Activated naive CD4-positive, alpha-beta T cell treated with anti-CD3 and anti-CD28 coated beads for 36 hours (primary cell): ENCODE results near the gene ARHGEF16. TPM values are rescaled to one million over a fixed set of nuclear protein-coding genes. Genes with fewer than 3 reads are reported as not detected.

Experiments
- CTCF ChIA-PET: fragments of 350-600 bp; sonication (Branson Sonifier 250); formaldehyde crosslinking; loops from one replicate; lab custom pipeline; 2021; ENCODE audit warnings: antibody characterized with exemption; lab: Charles Lee
- DNase-seq: peaks from one replicate; pipeline ENCODE4 v3.0.0-alpha.2; 2020
- H3K27ac Mint-ChIP-seq: one replicate; pipeline ENCODE4 v1.8.0; 2021; ENCODE audit warnings: mild to moderate bottlenecking, mixed read lengths
- H3K27me3 Mint-ChIP-seq: one replicate; pipeline ENCODE4 v1.8.0; 2021; ENCODE audit warnings: low read depth, mixed read lengths
- H3K36me3 Mint-ChIP-seq: one replicate; pipeline ENCODE4 v1.8.0; 2021; ENCODE audit warnings: low read depth, mixed read lengths
- H3K4me1 Mint-ChIP-seq: one replicate; pipeline ENCODE4 v1.8.0; 2021; ENCODE audit warnings: low read depth, mixed read lengths
- H3K4me3 Mint-ChIP-seq: one replicate; pipeline ENCODE4 v1.8.0; 2021; ENCODE audit warnings: mild to moderate bottlenecking, moderate library complexity, mixed read lengths
- H3K9me3 Mint-ChIP-seq: one replicate; pipeline ENCODE4 v1.8.0; 2021; ENCODE audit warnings: mixed read lengths
- intact Hi-C: fragments of 100-400 bp; cut with micrococcal nuclease; formaldehyde crosslinking; loops from one replicate; pipeline ENCODE4 v1.15.1; 2023
- total RNA-seq, 2 experiments: library from RNA; stranded (reverse); gene quantifications; one replicate each; pipeline ENCODE4 v1.2.3, GENCODE V29; 2021

The ARHGEF16 gene
- total RNA-seq, 2 experiments from 2014 or later, result 0.17 TPM

- no peaks in the 10 kb centered on the region for H3K36me3 Mint-ChIP-seq
- intact Hi-C loops, result no loop called here
Measured at GRCh38 chr1:3426956-3427535, 27.4 kb upstream of the ARHGEF16 start.

DNA sequence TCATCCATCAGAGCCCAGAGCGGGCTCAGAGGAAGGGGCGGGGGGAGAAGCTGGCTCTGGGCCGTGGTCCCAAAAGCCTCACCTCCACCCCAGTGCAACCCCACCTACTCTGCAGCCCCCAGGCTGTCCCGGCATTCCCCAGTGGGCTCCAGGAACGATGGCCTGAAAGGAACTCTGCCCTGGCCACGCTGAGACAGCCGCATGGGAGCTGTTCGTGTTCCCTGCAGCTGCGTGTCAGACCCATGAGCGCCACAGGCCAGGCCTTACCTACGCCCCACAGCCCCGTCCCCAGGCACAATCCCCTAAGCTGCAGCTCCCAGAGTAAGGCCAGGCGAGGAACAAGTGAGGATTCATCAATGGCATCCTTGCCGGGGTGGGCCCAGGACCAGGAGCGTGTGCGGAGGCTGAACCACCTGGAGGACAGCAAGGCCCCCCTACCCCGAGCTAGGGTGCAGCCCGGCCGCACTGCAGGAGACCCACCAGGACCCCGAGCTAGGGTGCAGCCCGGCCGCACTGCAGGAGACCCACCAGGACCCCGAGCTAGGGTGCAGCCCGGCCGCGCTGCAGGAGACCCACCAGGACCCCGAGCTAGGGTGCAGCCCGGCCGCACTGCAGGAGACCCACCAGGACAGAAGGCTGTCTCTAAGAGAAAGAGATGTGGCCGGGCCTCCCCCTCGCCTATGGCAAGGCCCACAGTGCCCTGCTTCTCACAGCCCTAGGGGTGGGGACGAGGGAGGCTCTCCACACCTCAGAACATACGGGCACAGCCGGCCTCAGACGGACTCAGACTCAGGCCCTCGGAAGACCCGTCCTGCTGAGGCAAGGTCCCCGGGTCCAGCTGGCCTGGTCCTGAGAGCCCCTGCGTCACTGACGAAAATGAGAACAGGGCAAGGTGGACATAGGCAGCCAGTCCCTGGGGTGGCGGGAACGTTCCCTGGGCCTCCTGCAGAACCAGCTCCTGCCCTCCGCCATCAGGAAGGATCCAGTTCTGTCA is 26.5 kb upstream of the ARHGEF16 start:
- Mint-ChIP-seq H3K9me3 (no peaks in the 10 kb centered on the region), H3K4me3 (no peak overlapping the region), H3K36me3 (no peaks in the 10 kb centered on the region), H3K27ac (no peak overlapping the region), H3K27me3 (no peaks in the 10 kb centered on the region), H3K4me1 (no peaks in the 10 kb centered on the region)
- DNase-seq, result no peak
- CTCF ChIA-PET, result interaction anchor here (0.8 kb wide), 1 partner anchor 25 kb away, joined by 3 read pairs; no protein-coding TSS in a partner anchor
- intact Hi-C loops, result no loop called here

More at GRCh38 chr1:3426956-3427535, 27.4 kb upstream of the ARHGEF16 start:
- DNase-seq, result no peak
- H3K4me1 Mint-ChIP-seq, result no peaks in the 10 kb centered on the region
- CTCF ChIA-PET, result interaction anchor here (0.8 kb wide), 1 partner anchor 26 kb away, joined by 3 read pairs; no protein-coding TSS in a partner anchor
- H3K9me3 Mint-ChIP-seq, result no peaks in the 10 kb centered on the region
- no peaks in the 10 kb centered on the region for H3K27me3 Mint-ChIP-seq
- no peak overlapping the region for H3K27ac Mint-ChIP-seq
- H3K4me3 Mint-ChIP-seq, result no peak overlapping the region

GRCh38 chr1:3428899-3429298 is 25.6 kb upstream of the ARHGEF16 start:
- Mint-ChIP-seq H3K4me1 (no peaks in the 10 kb centered on the region), H3K4me3 (no peak overlapping the region), H3K9me3 (no peaks in the 10 kb centered on the region), H3K27ac (no peak overlapping the region), H3K27me3 (no peaks in the 10 kb centered on the region), H3K36me3 (no peaks in the 10 kb centered on the region)
- no peak for DNase-seq
- intact Hi-C loops, result no loop called here
- CTCF ChIA-PET, result no interaction called here

GRCh38 chr1:3429320-3429719 is 25.1 kb upstream of the ARHGEF16 start:
- intact Hi-C loops, result no loop called here
- CTCF ChIA-PET, result no interaction called here
- no peak overlapping the region for H3K27ac Mint-ChIP-seq

DNA sequence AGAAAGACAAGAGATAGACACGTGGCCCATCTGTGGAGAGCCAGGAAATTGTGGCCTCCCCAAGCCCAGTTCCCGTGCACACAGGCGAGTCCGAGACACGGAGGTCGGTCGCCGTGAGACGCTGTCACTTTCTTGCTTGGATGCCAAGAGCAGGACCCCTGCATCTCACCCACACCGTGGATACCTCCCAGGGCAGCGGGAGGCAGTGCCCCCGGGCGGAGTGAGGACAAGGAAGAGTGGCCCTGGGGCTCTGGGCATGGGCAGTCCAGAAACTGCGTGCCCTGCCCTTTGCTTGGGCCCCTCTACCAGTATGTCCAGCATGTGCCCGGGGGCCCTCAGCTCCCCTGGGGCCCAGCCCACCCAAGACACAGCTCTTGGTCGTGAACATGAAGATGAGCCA is 24.7 kb upstream of the ARHGEF16 start:
- H3K27me3 Mint-ChIP-seq, result no peaks in the 10 kb centered on the region
- no peaks in the 10 kb centered on the region for H3K36me3 Mint-ChIP-seq
- H3K27ac Mint-ChIP-seq, result no peak overlapping the region
- no peak overlapping the region for H3K4me3 Mint-ChIP-seq
- no peaks in the 10 kb centered on the region for H3K4me1 Mint-ChIP-seq
- intact Hi-C loops, result no loop called here
- H3K9me3 Mint-ChIP-seq, result no peaks in the 10 kb centered on the region
- DNase-seq, result no peak
- CTCF ChIA-PET, result no interaction called here

More at GRCh38 chr1:3429320-3429719, 25.1 kb upstream of the ARHGEF16 start:
- no peak for DNase-seq
- Mint-ChIP-seq H3K36me3 (no peaks in the 10 kb centered on the region), H3K9me3 (no peaks in the 10 kb centered on the region), H3K4me3 (no peak overlapping the region), H3K4me1 (no peaks in the 10 kb centered on the region), H3K27me3 (no peaks in the 10 kb centered on the region)

DNA sequence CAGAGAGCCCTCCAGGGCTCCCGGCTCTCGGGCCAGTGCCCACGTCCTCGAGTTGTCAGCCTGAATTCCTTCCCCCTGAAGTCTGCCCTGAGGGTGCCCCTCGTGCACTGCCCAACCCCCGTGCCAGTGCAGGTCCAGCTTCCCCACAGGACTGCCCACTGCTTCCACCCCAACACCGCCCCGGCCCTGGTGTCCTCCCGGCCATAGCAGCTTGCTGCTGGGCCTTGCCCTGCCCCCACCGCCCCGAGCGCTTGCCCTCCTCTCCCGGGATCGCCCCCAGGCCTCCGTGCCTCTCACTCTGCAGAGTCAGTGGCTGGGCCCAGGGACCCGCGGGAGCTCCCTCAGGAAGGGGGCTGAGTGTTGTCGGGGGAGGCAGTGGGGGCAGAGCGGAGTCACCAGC is 24.1 kb upstream of the ARHGEF16 start:
- intact Hi-C loops, result no loop called here
- Mint-ChIP-seq H3K4me3 (no peak overlapping the region), H3K27ac (no peak overlapping the region), H3K36me3 (no peaks in the 10 kb centered on the region), H3K9me3 (no peaks in the 10 kb centered on the region), H3K27me3 (no peaks in the 10 kb centered on the region), H3K4me1 (no peaks in the 10 kb centered on the region)
- DNase-seq, result no peak
- CTCF ChIA-PET, result no interaction called here

GRCh38 chr1:3430820-3431219 is 23.6 kb upstream of the ARHGEF16 start:
- Mint-ChIP-seq H3K36me3 (no peaks in the 10 kb centered on the region), H3K9me3 (no peaks in the 10 kb centered on the region), H3K27me3 (no peaks in the 10 kb centered on the region), H3K4me1 (no peaks in the 10 kb centered on the region), H3K27ac (no peak overlapping the region), H3K4me3 (no peak overlapping the region)
- DNase-seq, result no peak
- intact Hi-C loops, result no loop called here
- CTCF ChIA-PET, result no interaction called here

DNA sequence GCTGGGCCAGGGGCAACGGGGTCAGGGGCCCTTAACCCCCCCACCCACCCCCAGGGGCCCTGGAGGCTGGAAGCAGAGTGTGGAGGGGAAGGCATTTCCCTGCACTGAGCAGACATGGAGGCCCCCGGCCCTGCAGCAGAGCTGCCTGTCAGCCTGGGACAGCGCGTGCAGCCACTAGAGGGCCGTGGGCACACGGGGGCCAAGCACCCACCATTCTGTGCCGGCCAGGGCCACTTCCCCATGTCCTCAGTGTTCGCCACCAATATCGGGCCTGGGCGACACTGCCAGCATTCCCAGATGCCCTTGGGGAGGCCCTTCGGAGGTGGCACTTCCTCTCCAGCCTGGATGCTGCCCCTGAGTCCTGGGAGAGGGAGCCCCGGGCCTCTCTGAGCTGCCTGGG is 23.2 kb upstream of the ARHGEF16 start:
- H3K4me1 Mint-ChIP-seq, result no peaks in the 10 kb centered on the region
- no peak overlapping the region for H3K27ac Mint-ChIP-seq
- H3K27me3 Mint-ChIP-seq, result no peaks in the 10 kb centered on the region
- intact Hi-C loops, result no loop called here
- H3K9me3 Mint-ChIP-seq, result no peaks in the 10 kb centered on the region
- CTCF ChIA-PET, result no interaction called here
- H3K36me3 Mint-ChIP-seq, result no peaks in the 10 kb centered on the region
- DNase-seq, result no peak
- H3K4me3 Mint-ChIP-seq, result no peak overlapping the region

DNA sequence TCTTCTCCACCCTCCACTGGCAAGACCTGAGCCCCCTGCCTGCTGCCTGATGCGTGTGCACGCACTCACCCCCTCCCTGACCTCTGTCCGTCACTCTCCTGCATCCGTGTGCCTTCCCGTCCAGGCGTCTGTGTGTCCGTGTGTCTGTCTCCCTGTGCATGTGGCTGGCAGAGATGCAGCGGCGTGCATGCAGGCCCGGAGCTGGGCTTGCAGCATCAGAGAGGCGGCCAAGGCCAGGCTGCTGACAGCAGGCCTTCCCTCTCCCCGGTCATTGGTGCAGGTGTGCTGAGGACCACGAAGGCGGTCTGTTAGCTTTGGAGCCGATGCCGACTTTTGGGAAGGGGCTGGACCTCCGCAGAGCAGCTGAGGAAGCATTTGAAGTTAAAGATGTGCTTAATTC is 22.8 kb upstream of the ARHGEF16 start:
- Mint-ChIP-seq H3K4me3 (no peak overlapping the region), H3K36me3 (no peaks in the 10 kb centered on the region), H3K27me3 (no peaks in the 10 kb centered on the region), H3K27ac (no peak overlapping the region), H3K9me3 (no peaks in the 10 kb centered on the region), H3K4me1 (no peaks in the 10 kb centered on the region)
- intact Hi-C loops, result no loop called here
- DNase-seq, result no peak
- CTCF ChIA-PET, result no interaction called here

GRCh38 chr1:3432306-3432705 is 22.2 kb upstream of the ARHGEF16 start:
- Mint-ChIP-seq H3K27ac (no peak overlapping the region), H3K4me3 (no peak overlapping the region), H3K4me1 (no peaks in the 10 kb centered on the region), H3K36me3 (no peaks in the 10 kb centered on the region), H3K9me3 (no peaks in the 10 kb centered on the region), H3K27me3 (no peaks in the 10 kb centered on the region)
- no peak for DNase-seq
- intact Hi-C loops, result no loop called here
- CTCF ChIA-PET, result no interaction called here

DNA sequence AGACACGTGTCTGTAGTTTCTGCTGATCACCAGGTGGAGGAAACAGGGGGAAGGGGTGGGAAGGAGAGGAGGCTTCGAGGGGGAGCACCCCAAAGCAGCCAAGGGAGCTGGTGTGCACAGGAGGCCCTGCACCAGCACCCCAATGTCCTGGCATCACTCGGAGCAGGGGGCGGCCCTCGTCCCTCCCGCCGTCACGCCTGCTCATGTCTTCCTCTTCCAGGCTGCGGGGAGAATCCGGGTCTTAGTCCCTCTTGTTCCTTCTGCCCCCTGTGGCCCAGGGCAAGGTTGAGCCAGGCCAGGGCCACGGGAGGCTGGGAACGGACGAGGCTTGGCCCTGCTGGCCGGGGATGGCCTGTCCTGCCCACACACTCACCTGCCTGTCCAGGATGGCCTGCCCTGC is 21.4 kb upstream of the ARHGEF16 start:
- H3K9me3 Mint-ChIP-seq, result no peaks in the 10 kb centered on the region

GRCh38 chr1:3433596-3434320 is 20.7 kb upstream of the ARHGEF16 start:
- intact Hi-C loops, result no loop called here
- H3K4me1 Mint-ChIP-seq, result no peaks in the 10 kb centered on the region
- no peaks in the 10 kb centered on the region for H3K36me3 Mint-ChIP-seq
- H3K4me3 Mint-ChIP-seq, result no peak overlapping the region
- no peaks in the 10 kb centered on the region for H3K9me3 Mint-ChIP-seq
- no peak overlapping the region for H3K27ac Mint-ChIP-seq
- CTCF ChIA-PET, result no interaction called here
- no peaks in the 10 kb centered on the region for H3K27me3 Mint-ChIP-seq
- no peak for DNase-seq

More for the DNA sequence above, 21.4 kb upstream of the ARHGEF16 start:
- CTCF ChIA-PET, result no interaction called here
- no peak for DNase-seq
- H3K4me3 Mint-ChIP-seq, result no peak overlapping the region
- no peaks in the 10 kb centered on the region for H3K27me3 Mint-ChIP-seq
- no peaks in the 10 kb centered on the region for H3K4me1 Mint-ChIP-seq
- H3K27ac Mint-ChIP-seq, result no peak overlapping the region
- no peaks in the 10 kb centered on the region for H3K36me3 Mint-ChIP-seq
- intact Hi-C loops, result no loop called here
